ENCODE measurements around the gene E2F8. TPM values are rescaled to one million over a fixed set of nuclear protein-coding genes. Genes with fewer than 3 reads are reported as not detected.
"Not testable (repeated sequence)": the region's sequence is repeated elsewhere in the genome, so short reads cannot be mapped to it uniquely, and the experiment has no call there.

E2F8 gene
- total and polyA plus RNA-seq, 10 of the 15 experiments (the other 5 are each of a cell fraction or from before 2014, with no cell fraction given): 8.8 to 28.1 (median 18.5) TPM

GRCh38 chr11:19258641-19259230 is 18.0 kb upstream of the E2F8 start:
- Histone ChIP-seq H3K9ac (ENCODE audit: control insufficient read depth, insufficient read depth, low read length) (no peak overlapping the region), H3K36me3 (ENCODE audit: control insufficient read depth in 2 of 2, insufficient read depth in 2 of 2, low read length in 1 of 2) (no peaks in the 10 kb centered on the region), H3K9me3 (replicated peaks; ENCODE audit: control insufficient read depth, insufficient read depth, low read length) (no peaks in the 10 kb centered on the region; the same call in 2 of the 3 replicates), H3K27me3 (replicated peaks in 1 of 2; ENCODE audit: control insufficient read depth in 2 of 2, insufficient read depth in 2 of 2, low read length in 1 of 2) (no peaks in the 10 kb centered on the region; a peak in 1 of 4 replicates), H3K4me1 (ENCODE audit: control insufficient read depth, insufficient read depth, low read length) (no peaks in the 10 kb centered on the region; the same call in 1 of the 2 replicates), H3K79me2 (ENCODE audit: control insufficient read depth, insufficient read depth, low read length) (no peaks in the 10 kb centered on the region), H4K20me1 (ENCODE audit: control insufficient read depth, insufficient read depth) (no peaks in the 10 kb centered on the region), H3K4me2 (ENCODE audit: control insufficient read depth, insufficient read depth) (no peak overlapping the region), H3K27ac (ENCODE audit: control insufficient read depth, insufficient read depth) (no peak overlapping the region), H3K4me3 (no peak overlapping the region), H2AFZ (ENCODE audit: control insufficient read depth, low read depth, low read length) (no peak overlapping the region)
- DNase-seq (ENCODE audit: low read depth, low spot score) (no peak), FAIRE-seq (no peak), ATAC-seq (peak; percentile 44)
- WGBS (ENCODE audit: insufficient coverage, insufficient replicate concordance, low lambda C conversion rate, missing lambda C conversion rate): 15% methylated on average over 4 of the region's 4 CpGs
- intact Hi-C loops (cut with micrococcal nuclease; ENCODE audit: unreplicated experiment): loop anchor here (1.0 to 10.0 kb wide), 5 partner anchors 52 to 646 kb away; no protein-coding TSS in a partner anchor
- no TSS peak for BruUV-seq (replicated peaks)
- SMC1A ChIA-PET (ENCODE audit: uncharacterized antibody, unreplicated experiment): interaction anchor here (0.8 to 2.1 kb wide), 9 partner anchors 47 to 295 kb away, joined by 3 to 12 read pairs (median 4); no protein-coding TSS in a partner anchor
- RAD21 ChIA-PET (ENCODE audit: unreplicated experiment): interaction anchor here (0.7 to 2.4 kb wide), 5 partner anchors 181 to 296 kb away, joined by 3 to 15 read pairs (median 4); no protein-coding TSS in a partner anchor
- TF ChIP-seq MAX (IDR thresholded peaks at IDR 0.05; ENCODE audit: low read depth, low read length) (no peak), ZNF384 (IDR thresholded peaks at IDR 0.05; ENCODE audit: borderline replicate concordance, low read depth, low read length) (no peak), IRF3 (IDR thresholded peaks at IDR 0.05) (no peak), SPI1 (IDR thresholded peaks at IDR 0.05; ENCODE audit: borderline replicate concordance, insufficient read depth, low read depth, low read length) (no peak), KLF5 (IDR thresholded peaks at IDR 0.05; ENCODE audit: partially characterized antibody) (no peak), GATAD2B (conservative IDR thresholded peaks at IDR 0.05; ENCODE audit: low read depth) (no peak), NFIC (IDR thresholded peaks at IDR 0.05; ENCODE audit: low read depth, low read length) (no peak), IKZF1 (conservative IDR thresholded peaks at IDR 0.05) (no peak)
- in situ Hi-C loops (cut with MboI): no loop called here
- POLR2A ChIA-PET: interaction anchor here (0.7 kb wide), 2 partner anchors 163 to 245 kb away, joined by 3 to 8 read pairs; no protein-coding TSS in a partner anchor
- CTCF ChIA-PET: interaction anchor here (0.8 to 9.1 kb wide), 16 partner anchors 8 to 484 kb away, joined by 3 to 103 read pairs (median 5); no protein-coding TSS in a partner anchor

GRCh38 chr11:19254441-19254840 is 13.7 kb upstream of the E2F8 start:
- FAIRE-seq; SMC1A ChIA-PET (ENCODE audit: uncharacterized antibody, unreplicated experiment); H3K4me2 ChIP-seq (ENCODE audit: control insufficient read depth, insufficient read depth); H3K9ac ChIP-seq (ENCODE audit: control insufficient read depth, insufficient read depth, low read length); H3K4me1 ChIP-seq (ENCODE audit: control insufficient read depth, insufficient read depth, low read length); H3K9me3 ChIP-seq (replicated peaks; ENCODE audit: control insufficient read depth, insufficient read depth, low read length); H2AFZ ChIP-seq (ENCODE audit: control insufficient read depth, low read depth, low read length); H3K79me2 ChIP-seq (ENCODE audit: control insufficient read depth, insufficient read depth, low read length); H3K4me3 ChIP-seq; H3K27me3 ChIP-seq (replicated peaks in 1 of 2; ENCODE audit: control insufficient read depth in 2 of 2, insufficient read depth in 2 of 2, low read length in 1 of 2); H3K36me3 ChIP-seq (ENCODE audit: control insufficient read depth in 2 of 2, insufficient read depth in 2 of 2, low read length in 1 of 2); ATAC-seq; H4K20me1 ChIP-seq (ENCODE audit: control insufficient read depth, insufficient read depth); DNase-seq (ENCODE audit: low read depth, low spot score); in situ Hi-C loops (cut with MboI); BruUV-seq (replicated peaks); H3K27ac ChIP-seq (ENCODE audit: control insufficient read depth, insufficient read depth): not testable (repeated sequence)
- POLR2A ChIA-PET: interaction anchor here (0.5 kb wide), 1 partner anchor 538 kb away, joined by 5 read pairs; no protein-coding TSS in a partner anchor
- intact Hi-C loops (cut with micrococcal nuclease; ENCODE audit: unreplicated experiment): loop anchor here (10.0 kb wide), 1 partner anchor 650 kb away; no protein-coding TSS in a partner anchor
- RAD21 ChIA-PET (ENCODE audit: unreplicated experiment): interaction anchor here (1.4 kb wide), 1 partner anchor 184 kb away, joined by 5 read pairs; no protein-coding TSS in a partner anchor
- 25% methylated on average over 3 of the region's 3 CpGs for WGBS (ENCODE audit: insufficient coverage, insufficient replicate concordance, low lambda C conversion rate, missing lambda C conversion rate)
- CTCF ChIA-PET: interaction anchor here (0.7 to 3.0 kb wide), 4 partner anchors 39 to 311 kb away, joined by 3 to 15 read pairs (median 3); no protein-coding TSS in a partner anchor
